Osteocyte (in vitro differentiated cells): Measurements from ENCODE around the gene UBR4. TPM values are rescaled to one million over a fixed set of nuclear protein-coding genes. Genes with fewer than 3 reads are reported as not detected.

ENCODE experiments used
- DNase-seq: peaks from one replicate; pipeline ENCODE4 v3.0.0; 2021; ENCODE audit warnings: mixed read lengths; ENCODE audit not compliant: unreplicated experiment; ENCODE audit errors: extremely low spot score
- H3K27ac Mint-ChIP-seq: one replicate; pipeline ENCODE4 v1.8.0; 2021; ENCODE audit warnings: mild to moderate bottlenecking, mixed read lengths; ENCODE audit not compliant: unreplicated experiment
- H3K27me3 Mint-ChIP-seq: one replicate; pipeline ENCODE4 v1.8.0; 2021; ENCODE audit warnings: mixed read lengths; ENCODE audit not compliant: unreplicated experiment
- H3K36me3 Mint-ChIP-seq: one replicate; pipeline ENCODE4 v1.8.0; 2021; ENCODE audit warnings: mixed read lengths; ENCODE audit not compliant: unreplicated experiment
- H3K4me1 Mint-ChIP-seq: one replicate; pipeline ENCODE4 v1.8.0; 2021; ENCODE audit warnings: mixed read lengths; ENCODE audit not compliant: unreplicated experiment
- H3K4me3 Mint-ChIP-seq: one replicate; pipeline ENCODE4 v1.8.0; 2021; ENCODE audit warnings: mild to moderate bottlenecking, moderate library complexity, mixed read lengths; ENCODE audit not compliant: unreplicated experiment
- H3K9me3 Mint-ChIP-seq: one replicate; pipeline ENCODE4 v1.8.0; 2021; ENCODE audit warnings: mixed read lengths; ENCODE audit not compliant: unreplicated experiment
- CTCF ChIP-seq: fragments of 200-600 bp; sonication (generic); IDR thresholded peaks from 2 replicates; pipeline ENCODE4 v1.5.0; 2021; ENCODE audit warnings: antibody characterized with exemption, mild to moderate bottlenecking, moderate library complexity
- total RNA-seq: library from RNA; stranded (reverse); gene quantifications from 2 replicates; pipeline ENCODE4 v1.2.1, GENCODE V29; 2021

Gene UBR4
- total RNA-seq, 1 donor from 2014 or later = 161 TPM

GRCh38 chr1:19063122-19063521 lies 146.9 kb downstream of the UBR4 start:
- Mint-ChIP-seq H3K27me3 (peaks cover 5% of the 10 kb centered on the region), H3K27ac (no peak overlapping the region), H3K4me3 (no peak overlapping the region), H3K9me3 (no peaks in the 10 kb centered on the region), H3K36me3 (no peaks in the 10 kb centered on the region), H3K4me1 (peaks cover 17% of the 10 kb centered on the region)
- no peak for DNase-seq
- no peak for TF ChIP-seq CTCF

- DNase-seq = no peak
- no peaks in the 10 kb centered on the region for H3K36me3 Mint-ChIP-seq
Measured at GRCh38 chr1:19062258-19063029, 147.6 kb downstream of the UBR4 start.

GRCh38 chr1:19061798-19062197 lies 148.3 kb downstream of the UBR4 start:
- no peak for DNase-seq
- Mint-ChIP-seq H3K9me3 (no peaks in the 10 kb centered on the region), H3K4me3 (no peak overlapping the region), H3K36me3 (no peaks in the 10 kb centered on the region), H3K27ac (no peak overlapping the region), H3K27me3 (peaks cover 5% of the 10 kb centered on the region), H3K4me1 (peaks cover 6% of the 10 kb centered on the region)
- TF ChIP-seq CTCF = no peak

More at GRCh38 chr1:19062258-19063029, 147.6 kb downstream of the UBR4 start:
- peaks cover 12% of the 10 kb centered on the region for H3K4me1 Mint-ChIP-seq
- TF ChIP-seq CTCF = no peak
- H3K9me3 Mint-ChIP-seq = no peaks in the 10 kb centered on the region
- no peak overlapping the region for H3K4me3 Mint-ChIP-seq
- no peak overlapping the region for H3K27ac Mint-ChIP-seq
- H3K27me3 Mint-ChIP-seq = peaks cover 5% of the 10 kb centered on the region

GRCh38 chr1:19061343-19061742 lies 148.7 kb downstream of the UBR4 start:
- H3K36me3 Mint-ChIP-seq = no peaks in the 10 kb centered on the region
- TF ChIP-seq CTCF = no peak
- H3K27ac Mint-ChIP-seq = no peak overlapping the region
- peaks cover 1% of the 10 kb centered on the region for H3K4me1 Mint-ChIP-seq
- no peaks in the 10 kb centered on the region for H3K9me3 Mint-ChIP-seq
- H3K27me3 Mint-ChIP-seq = peaks cover 6% of the 10 kb centered on the region
- no peak for DNase-seq
- no peak overlapping the region for H3K4me3 Mint-ChIP-seq

- DNase-seq = no peak
- H3K4me3 Mint-ChIP-seq = no peak overlapping the region
- H3K27me3 Mint-ChIP-seq = peaks cover 15% of the 10 kb centered on the region
- TF ChIP-seq CTCF = no peak
- no peaks in the 10 kb centered on the region for H3K9me3 Mint-ChIP-seq
- H3K36me3 Mint-ChIP-seq = no peaks in the 10 kb centered on the region
- H3K4me1 Mint-ChIP-seq = no peaks in the 10 kb centered on the region
- no peak overlapping the region for H3K27ac Mint-ChIP-seq
Measured at GRCh38 chr1:19059773-19060172, 150.3 kb downstream of the UBR4 start.
